HG03469 (cell line): ENCODE measurements around the gene DEFB132.
A peak's percentile ranks its signal among the peaks of the same experiment; 100 is the strongest.

Source experiments
- ATAC-seq: cut with Tn5 transposase; IDR thresholded peaks from one replicate; pipeline ENCODE4 v1.9.1; 2021; ENCODE audit warnings: mild to moderate bottlenecking, moderate library complexity, moderate number of reproducible peaks; ENCODE audit not compliant: unreplicated experiment

Gene DEFB132

GRCh38 chr20:295804-296203, 38.3 kb downstream of the DEFB132 start:
- no peak for ATAC-seq

- ATAC-seq, result peak; percentile 45
Observed at GRCh38 chr20:297098-297924, 39.8 kb downstream of the DEFB132 start, which contains the start of gene ZCCHC3. Gene ZCCHC3 (plus strand): TSS chr20:297570. CDS start chr20:297587, 17 bp downstream.

DNA sequence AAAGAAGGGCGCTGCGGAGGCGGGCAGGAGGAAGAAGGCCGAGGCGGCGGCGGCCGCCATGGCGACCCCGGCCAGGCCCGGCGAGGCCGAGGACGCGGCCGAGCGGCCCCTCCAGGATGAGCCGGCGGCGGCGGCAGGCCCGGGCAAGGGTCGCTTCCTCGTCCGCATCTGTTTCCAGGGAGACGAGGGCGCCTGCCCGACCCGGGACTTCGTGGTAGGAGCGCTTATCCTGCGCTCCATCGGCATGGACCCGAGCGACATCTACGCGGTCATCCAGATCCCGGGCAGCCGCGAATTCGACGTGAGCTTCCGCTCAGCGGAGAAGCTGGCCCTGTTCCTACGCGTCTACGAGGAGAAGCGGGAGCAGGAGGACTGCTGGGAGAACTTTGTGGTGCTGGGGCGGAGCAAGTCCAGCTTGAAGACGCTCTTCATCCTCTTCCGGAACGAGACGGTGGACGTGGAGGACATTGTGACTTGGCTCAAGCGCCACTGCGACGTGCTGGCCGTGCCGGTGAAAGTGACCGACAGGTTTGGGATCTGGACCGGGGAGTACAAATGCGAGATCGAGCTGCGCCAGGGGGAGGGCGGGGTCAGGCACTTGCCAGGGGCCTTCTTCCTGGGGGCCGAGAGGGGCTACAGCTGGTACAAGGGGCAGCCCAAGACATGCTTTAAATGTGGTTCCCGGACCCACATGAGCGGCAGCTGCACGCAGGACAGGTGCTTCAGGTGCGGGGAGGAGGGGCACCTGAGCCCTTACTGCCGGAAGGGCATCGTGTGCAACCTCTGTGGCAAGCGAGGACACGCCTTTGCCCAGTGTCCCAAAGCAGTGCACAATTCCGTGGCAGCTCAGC, 40.6 kb downstream of the DEFB132 start:
- peak; percentile 15 for ATAC-seq

DNA sequence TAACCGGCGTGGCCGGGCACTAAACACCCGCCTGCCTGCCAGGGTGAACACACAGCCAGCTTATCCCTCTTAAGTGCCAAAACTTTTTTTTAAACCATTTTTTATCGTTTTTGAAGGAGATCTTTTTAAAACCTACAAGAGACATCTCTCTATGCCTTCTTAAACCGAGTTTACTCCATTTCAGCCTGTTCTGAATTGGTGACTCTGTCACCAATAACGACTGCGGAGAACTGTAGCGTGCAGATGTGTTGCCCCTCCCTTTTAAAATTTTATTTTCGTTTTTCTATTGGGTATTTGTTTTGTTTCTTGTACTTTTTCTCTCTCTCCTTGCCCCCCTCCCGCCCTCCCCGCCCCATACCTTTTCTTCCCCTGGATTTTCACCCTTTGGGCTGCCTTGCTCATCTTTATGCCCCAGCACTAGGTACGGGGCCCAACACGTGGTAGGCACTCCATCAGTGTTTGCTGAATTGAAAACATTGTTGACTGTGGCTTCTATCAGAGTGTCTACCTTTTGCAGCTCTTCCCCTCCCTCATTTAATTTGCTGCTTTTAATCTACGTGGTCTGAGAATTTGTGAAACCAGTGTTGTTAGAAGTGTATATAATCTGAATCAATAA, 41.4 kb downstream of the DEFB132 start:
- no peak for ATAC-seq

DNA sequence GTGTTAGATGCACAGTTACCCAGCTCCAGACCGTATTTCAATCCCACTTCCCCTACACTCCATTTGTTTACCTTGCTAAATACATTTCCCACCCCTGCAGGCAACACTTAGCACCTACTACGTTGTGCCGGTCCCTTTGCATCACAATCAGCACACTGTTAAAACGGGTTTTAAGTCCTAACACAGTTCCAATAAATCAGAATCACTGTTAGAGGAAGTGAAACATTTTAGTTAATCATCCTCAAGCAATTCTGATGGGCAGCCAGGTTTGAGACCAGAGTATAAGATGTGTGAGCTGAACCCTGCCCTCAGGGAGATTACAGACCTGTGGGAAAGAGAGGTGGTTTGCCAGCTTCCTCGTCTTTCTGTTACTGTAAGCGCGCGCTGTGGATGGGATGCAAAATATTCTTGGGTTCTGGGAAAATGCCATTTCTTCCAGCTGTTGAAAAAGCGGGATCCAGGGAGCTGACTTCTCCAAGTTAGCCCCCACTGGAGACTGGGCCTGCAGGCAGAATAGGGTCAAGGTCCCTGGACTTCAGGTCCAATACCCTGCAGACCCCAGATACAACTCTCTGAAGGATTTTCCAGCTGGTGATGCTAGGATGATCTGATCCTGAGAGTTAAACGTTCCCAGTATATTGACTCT, 42.9 kb downstream of the DEFB132 start:
- ATAC-seq, result no peak

DNA sequence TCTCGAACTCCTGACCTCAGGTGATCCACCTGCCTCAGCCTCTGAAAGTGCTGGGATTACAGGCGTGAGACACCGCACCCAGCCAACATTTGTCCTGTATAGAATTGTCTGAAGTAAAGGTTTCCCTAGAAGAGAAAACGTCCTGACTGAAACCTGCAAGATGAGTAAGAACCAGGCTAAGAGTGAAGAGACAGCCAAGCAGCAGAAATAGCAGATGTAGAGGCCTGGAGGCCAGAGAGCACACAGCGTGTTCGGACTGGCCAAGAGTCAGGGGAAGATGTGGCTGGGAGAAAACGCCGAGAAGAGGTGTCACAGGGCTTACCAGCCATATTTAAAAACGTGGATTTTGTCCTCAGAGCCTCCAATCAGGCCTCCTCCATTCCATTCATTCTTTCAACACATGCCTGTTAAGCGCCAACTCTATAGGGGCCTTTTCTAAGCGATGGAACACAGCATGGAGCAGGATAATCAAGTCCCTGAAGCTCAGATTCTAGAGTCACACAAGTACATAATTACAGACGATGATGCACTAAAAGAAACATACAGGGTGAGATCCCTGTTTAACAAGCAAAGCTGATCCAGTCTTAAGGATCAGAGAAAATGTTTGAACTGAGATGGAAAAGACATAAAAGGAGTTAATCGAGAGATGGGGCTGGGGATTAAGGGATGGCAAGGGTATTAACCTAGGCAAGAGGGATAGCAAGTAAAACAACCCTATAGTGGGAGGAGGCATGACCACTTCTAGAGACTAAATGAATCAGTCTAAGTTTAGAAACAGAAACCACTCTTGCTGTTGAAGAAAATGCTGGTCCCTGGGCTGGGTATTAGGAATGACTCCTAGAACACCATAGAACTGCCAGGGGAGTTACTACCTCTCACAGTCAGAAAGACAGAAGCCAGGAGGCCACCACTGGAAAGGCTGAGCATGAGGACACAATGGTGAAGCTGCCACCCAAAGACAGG, 44.6 kb downstream of the DEFB132 start:
- ATAC-seq, result no peak

GRCh38 chr20:305745-306144, 48.2 kb downstream of the DEFB132 start:
- no peak for ATAC-seq

DNA sequence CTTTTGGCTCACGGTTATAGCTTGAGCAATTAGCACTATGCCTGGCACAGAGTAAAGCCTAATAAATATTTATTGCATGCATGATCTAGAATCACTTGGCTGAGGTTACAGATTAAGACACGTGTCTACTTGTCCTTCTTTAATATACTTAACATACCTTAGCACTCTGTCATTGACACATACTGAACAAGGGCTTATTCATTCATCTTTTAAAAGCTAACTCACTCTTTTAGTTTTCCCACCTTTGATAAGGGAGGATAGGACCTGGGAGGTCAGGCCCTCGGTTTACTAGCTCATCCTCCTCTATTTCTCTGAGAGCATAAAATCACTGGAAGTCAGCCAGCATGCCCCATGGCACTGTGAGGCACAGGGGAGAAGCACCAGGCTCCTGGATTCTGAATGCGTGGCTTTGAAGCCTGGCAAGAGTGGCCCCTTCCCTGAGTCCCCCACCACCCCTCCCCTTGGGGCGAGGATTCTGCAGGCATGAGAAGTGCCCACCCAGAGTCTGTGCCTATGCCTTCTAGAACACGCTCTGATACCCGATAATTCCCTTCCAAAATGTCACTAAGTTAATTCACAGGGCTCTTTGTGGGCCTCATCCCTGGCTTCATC, 51.0 kb downstream of the DEFB132 start:
- ATAC-seq, result no peak

DNA sequence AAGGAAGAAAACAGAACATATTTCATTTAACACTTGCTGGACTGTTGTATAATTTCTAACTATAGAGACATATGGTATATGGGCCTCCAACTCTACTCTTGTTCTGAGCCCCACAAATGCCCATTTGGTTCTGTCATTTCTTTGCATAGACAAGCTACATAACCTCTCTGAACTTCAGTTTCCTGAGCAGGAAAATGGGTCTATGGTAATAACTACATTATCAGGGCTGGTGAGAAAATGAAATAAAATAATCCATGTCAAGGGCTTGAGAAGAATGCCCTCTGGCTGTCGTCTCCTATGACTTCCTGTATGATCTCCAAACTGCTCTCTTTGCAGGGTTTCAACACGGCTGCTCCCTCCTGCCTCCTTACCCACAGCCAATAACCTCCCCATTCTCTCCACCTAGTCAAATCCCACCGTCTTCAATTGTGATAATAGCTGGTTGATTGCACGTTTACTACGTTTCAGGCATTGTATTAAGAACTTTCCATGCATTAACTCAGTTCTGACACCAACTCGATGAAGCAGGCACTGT, 51.8 kb downstream of the DEFB132 start:
- no peak for ATAC-seq

DNA sequence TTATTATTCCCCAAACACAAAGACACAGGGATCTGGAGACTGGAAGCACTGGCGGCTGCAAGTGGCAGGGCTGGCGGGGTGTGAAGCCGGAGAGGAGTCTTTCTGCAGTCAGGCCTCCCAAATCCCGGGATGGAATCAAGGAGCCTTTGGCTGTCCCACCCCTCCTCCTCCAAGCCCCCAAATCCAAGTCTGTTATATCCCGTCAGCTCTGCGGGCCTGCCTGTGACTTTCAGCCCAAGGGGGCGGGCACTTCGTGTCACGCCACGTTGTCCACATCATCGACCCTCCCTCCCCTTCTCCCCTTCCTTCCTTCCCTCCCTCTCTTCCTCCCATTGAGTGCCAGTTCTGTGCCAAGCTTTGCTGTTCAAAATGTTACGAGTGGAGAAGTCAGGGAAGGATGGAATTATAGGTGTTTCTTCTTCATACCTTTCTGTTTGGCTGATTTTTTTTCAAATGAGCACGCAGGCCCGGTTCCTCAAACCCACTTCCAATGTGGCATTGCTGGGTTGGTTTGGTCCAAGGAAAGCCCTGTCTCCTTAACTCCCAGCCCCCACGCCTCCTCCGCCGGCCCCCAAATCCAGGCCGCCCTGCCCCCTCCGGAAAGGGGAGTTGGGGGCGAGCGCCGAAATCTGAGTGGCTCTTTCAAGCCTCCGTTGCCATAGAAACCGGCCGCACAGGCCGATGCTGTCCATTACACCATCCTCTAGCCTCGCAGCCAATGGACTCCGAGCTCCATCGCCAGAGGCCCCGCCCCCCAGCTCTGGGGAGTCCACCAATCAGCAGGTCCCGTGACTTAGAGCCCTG, 52.5 kb downstream of the DEFB132 start:
- peak; percentile 92 for ATAC-seq

DNA sequence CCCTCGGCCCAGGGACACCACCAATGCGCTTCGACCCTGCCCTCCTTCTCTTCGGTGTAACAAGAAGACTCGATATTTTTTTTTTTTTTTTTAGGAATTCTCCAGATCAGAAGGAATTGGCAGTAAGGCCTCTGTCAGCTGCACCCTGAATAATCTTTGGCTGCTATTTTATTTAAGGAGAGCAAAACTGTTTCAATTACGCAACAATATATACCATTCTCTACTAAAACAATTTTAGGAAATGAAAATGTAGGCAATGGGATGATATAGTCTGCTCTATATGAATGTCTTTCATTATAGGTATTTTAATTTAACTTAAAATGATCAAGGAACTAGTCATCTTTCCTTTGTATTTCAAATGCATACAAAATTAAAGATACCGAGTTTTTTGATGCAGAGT, 53.1 kb downstream of the DEFB132 start:
- ATAC-seq, result no peak
